Activated gamma-delta T cell treated with anti-CD3 and anti-CD28 coated beads, Interleukin-2, amount 50 U/mL, for 16 hours (primary cell): ENCODE measurements around the gene FHIP1B.
"Not testable (repeated sequence)": the region's sequence is repeated elsewhere in the genome, so short reads cannot be mapped to it uniquely, and the experiment has no call there.

Source experiments
- DNase-seq: peaks from one replicate; pipeline ENCODE4 v3.0.0-alpha.2; 2020; ENCODE audit warnings: low read depth

The FHIP1B gene

DNA sequence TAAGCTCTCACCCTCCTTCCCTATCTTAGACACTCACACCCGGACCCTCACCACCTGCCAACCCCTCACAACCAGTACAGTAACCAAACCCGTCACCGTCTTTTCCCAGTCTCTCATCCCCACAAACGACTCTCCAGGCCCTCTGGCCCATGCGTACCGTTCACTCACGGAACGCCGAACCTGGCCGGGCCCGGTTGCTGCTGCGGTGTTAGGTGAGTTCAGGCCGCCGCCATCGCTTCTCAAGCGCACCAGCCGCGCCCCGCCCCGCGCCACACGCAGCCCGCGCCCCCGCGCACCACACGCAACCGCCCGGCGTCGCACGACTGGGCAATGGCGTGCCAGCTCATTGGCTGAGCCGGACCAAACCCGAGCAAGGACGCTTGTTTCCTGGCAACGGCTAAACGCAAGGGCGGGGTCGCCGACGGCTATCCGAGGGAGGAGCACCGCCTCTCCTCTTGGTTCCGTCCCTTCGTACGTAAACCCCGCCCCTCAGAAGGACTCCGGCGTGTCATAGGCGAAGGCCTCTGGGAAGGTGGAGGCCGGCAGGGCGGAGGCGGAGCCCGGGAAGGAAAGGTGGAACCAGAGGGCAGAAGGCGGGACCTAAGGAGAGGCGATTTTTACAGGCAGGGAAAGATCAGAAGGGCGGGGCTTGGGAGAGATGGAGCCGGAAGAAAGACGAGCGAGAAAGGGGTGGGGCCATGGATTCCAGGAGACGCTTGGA, at the start of gene FHIP1B:
FHIP1B (minus strand) TSS at position 250 of the 721 bp plus-strand sequence. CDS start 10,120 bp downstream, outside the sequence.
- peak; percentile 99 for DNase-seq

DNA sequence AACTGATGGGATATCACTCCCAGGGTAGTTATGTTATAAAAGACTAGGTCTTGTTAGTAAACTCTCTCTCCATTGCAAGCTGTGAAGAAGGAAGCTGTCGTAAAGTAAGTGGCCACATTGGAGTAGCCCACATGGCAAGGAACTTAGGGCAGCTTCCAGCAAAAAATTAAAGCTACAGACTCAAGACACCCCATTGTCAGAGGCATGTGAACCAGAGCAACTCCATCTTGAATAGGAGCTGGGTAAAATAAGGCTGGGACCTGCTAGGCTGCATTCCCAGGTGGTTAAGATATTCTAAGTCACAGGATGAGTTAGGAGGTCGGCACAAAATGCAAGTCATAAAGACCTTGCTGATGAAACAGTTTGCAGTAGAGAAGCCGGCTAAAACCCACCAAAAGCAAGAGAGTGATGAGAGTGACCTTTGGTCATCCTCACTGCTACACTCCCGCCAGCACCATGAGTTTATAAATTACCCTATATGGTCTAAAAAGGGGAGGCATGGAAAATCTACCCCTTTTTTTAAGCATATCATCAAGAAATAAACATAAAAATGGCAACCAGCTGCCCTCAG, 49.1 kb upstream of the FHIP1B start:
- DNase-seq = no peak

DNA sequence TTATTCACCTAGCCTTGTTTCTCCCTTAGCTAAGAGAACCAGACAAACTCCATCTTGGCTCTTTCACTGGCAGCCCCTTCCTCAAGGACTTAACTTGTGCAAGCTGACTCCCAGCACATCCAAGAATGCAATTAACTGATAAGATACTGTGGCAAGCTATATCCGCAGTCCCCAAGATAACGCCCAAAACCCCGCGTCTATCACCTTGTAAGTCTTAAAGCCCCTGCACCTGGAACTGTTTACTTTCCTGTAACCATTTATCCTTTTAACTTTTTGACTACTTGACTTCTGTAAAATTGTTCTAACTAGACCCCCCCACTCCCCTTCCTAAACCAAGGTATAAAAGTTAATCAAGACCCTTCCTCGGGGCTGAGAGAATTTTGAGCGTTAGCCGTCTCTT, 46.4 kb upstream of the FHIP1B start:
- DNase-seq = not testable (repeated sequence)

DNA sequence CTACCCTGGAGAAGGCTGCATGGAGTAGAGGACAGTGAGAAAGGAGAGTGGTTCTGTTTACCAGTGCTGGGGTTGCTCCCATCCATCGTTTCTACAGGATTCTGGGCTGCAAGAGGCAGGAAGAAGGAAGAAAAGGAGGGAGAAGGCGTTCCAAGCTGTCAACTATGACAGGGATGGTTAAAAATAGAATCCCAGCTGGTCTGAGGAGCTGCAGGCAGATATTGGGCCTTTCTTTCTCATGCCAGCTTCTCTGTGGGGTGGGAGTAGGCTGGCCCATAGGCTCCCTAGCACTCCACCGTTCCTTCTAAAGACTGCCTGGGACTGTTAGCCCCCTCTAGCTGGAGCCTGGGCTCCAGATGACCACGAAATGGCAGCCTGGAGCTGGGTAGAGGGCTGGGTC, 38.8 kb upstream of the FHIP1B start:
- DNase-seq = no peak

DNA sequence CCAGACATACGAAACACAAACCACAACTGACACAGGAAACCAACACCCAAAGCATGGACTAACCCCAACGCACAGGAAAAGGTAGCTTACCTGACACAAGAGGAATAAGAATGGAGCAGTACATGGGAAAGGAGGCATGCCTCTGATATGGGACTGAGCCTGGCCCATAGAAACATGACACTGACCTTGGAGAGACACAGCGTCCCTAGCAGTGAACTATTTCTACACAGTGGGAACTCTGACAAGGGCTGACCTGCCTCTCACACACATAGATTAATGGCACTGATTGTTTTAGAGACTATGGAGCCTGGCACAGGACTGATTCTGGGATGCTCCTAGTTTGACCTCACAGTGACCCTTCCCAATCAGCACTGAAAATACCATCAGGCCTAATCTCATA, 37.2 kb upstream of the FHIP1B start:
- no peak for DNase-seq

DNA sequence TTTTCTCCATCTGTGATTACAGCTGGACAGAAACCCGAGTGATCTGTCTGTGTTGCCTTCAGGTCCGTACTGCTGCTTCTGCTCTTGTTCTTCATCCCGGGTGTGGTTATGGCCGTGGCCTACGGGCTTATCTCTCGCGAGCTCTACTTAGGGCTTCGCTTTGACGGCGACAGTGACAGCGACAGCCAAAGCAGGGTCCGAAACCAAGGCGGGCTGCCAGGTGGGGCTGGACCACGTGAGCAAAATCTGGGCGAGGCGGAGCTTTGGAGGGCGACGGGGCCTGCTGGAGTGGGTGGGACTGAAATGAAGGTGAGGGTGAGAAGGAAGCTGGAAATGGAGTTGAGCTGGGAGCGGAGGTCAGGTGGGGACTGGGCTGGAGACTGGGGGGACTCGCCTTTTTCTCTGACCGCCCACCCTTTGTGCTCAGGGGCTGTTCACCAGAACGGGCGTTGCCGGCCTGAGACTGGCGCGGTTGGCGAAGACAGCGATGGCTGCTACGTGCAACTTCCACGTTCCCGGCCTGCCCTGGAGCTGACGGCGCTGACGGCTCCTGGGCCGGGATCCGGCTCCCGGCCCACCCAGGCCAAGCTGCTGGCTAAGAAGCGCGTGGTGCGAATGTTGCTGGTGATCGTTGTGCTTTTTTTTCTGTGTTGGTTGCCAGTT, 36.3 kb upstream of the FHIP1B start:
- DNase-seq = no peak

DNA sequence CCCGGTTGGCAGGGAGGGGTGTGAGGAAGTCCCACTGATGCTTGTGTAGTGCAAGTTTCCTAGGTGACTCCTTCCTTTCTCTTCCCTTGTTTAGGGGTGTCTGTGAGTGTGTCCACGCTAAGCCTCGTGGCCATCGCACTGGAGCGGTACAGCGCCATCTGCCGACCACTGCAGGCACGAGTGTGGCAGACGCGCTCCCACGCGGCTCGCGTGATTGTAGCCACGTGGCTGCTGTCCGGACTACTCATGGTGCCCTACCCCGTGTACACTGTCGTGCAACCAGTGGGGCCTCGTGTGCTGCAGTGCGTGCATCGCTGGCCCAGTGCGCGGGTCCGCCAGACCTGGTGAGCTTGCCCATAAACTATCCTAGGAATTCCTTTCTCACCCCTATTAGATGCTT, 35.6 kb upstream of the FHIP1B start:
- DNase-seq = no peak

DNA sequence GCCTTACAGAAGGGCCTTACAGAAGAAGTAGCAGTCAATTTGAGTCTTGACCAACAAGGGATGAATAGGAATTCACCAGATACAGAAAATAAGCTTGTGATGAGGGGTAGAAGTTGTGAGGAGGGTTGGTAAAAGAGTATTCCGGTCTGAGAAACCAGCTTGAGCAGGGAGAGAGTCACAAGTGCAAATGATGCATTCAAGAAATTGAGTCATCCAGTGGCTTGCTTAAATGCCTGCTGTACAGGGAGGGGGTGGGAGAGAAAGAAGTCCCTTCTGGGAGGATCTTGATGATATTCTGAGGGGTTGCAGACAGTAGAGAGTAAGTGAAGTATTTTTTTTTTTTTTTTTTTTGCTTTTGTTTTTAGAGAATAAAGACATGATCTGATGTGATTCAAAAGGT, 34.4 kb upstream of the FHIP1B start:
- DNase-seq = no peak

DNA sequence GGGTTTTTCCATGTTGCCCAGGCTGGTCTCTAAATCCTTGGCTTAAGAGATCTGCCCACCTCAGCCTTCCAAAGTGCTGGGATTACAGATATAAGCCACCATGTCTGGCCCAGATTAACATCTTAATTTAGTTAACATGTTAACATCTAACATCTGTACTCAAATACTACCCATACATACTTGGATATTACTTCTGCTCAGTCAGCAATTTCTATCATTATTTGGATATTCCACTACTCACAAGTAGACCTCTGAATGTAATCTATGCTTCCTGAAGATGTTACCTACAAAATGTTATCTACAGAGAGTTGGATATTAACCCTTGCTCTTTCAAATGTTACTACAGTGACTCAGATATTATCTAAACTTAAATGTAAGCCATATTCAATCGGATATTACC, 29.2 kb upstream of the FHIP1B start:
- no peak for DNase-seq

DNA sequence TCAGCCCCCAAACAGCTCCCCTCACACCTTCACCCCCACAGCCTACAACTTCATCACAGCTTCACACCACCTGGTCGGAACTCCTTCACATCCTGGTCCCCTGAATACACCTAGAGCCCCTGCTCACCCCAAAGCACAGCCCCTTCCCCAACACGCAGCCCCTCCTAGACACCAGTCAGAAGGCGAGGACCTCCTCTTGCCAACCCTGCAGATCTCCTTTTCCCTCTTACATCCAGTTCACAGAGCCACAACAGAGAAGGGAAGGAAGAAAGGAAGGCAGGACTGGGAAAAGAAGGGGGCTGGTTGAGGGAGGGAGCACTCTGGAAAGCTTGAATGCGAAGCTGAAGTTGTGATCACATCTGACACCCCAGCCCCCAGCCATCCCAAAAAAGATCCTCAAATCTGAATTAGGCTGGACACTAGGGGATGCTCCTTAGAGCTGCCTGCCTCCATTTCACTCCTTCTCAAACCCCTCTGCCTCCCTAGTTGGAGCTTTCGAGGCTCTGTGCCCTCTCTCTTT, 25.8 kb upstream of the FHIP1B start:
- DNase-seq = no peak

DNA sequence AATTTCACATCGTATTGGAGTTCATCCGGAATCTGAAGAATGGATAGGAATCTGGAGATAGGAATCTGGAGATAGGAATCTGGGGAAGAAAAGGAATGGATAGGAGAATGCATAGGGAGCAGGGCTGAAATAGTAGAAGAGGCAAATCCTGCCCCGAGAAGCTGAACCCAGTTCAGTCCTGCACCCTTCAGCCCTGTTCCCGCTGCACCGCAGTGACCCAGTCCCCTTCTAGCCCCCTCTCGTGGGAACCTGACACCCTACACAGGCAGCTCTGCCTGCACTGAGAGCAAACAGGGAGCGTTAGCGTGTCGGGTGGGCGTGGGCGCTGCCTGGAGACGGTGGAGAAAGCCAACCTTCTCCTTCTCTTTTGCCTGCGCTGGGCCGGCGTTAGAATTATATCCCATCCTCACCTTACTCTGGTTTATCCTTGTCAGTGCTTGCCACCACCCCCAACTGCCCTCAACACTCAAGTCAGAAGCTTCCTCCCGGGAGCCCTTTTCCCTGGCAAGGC, 24.2 kb upstream of the FHIP1B start:
- no peak for DNase-seq

DNA sequence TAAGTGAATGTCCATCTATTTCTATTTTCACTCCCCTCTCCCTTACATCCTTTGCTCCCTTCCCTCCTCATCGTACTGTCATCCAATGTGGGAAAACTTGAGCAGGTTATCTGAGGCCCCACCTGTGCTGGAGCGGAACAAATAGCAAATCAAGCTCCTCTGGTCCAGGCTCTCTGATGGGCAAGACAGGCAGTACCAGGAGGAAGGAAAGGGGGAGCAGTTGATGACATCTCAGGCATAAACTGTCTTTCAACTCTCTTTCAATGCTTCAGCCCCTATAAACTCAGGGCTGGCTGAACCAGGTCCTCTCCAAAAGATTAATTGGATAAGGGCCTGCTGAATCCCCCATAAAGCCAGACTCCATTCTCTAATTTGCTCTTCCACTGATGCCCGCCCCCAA, 23.7 kb upstream of the FHIP1B start:
- no peak for DNase-seq

DNA sequence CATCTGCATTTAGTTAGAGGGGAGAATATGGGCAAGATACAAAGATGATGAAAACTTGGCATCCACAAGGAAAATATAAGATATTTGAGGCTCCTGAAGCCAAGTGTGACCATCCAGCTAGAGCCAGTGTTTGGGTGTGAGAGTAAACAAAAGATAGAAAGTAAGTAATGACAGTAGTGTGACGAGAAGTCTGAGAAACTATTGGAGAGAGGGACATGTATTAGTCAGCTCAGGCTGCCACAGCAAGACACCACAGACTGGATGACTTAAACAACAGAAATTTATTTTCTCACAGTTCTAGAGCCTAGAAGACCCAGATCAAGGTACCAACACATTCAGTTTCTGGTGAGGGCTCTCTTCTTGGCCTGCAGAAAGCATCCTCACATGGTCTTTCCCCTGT, 18.8 kb upstream of the FHIP1B start:
- no peak for DNase-seq

DNA sequence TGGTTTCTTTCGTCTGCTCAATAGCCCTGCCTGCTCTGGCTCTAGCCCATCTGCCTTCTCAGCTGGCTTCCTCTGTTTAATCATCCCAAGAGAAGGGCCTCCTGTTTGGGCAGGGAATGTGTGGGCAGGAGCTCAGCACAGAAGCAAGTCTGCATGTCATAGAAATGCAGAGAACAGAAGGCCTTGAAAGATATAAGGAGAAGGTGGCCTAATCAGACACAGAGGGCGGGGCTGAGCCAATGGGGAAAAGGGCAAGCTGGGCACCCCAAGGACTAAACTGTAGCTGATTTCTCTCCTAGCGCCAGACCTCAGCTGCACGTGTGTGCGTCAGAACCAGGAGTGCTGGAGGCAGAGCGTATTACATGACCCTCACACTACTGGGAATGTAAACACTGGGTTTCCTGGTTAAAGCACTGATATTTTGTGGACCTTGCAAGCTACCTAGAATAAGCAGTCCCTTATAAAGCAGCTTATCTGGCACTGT, 17.6 kb upstream of the FHIP1B start:
- no peak for DNase-seq

DNA sequence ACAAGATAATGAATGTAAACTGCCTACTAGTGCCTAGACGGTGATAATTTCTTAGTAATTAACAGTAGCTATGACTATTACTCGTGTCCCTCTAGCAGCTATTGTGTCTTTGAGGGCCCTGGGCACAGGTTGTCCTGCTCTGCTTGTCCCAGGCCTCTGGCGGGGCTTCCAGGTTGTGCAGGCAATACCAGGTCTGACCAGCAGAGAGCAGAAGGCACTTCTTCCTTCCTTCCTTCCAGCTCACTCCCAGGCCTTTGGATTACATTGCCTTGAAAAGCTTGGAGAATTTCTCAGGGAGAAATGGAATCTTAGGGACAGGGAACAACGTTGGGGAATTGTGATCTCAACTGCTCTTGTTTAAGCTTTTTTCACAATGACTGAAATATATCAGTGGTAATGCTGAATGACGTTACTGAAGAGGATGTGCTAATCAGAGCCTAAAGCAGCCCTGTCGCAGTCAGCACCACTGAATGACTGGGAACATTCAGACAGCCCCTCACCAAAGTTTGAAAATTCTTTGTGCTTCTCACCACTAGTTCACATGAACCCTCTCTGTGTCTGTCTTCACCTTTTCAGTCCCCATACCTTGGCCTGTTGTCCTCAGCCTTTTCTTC, 16.8 kb upstream of the FHIP1B start:
- DNase-seq = no peak

DNA sequence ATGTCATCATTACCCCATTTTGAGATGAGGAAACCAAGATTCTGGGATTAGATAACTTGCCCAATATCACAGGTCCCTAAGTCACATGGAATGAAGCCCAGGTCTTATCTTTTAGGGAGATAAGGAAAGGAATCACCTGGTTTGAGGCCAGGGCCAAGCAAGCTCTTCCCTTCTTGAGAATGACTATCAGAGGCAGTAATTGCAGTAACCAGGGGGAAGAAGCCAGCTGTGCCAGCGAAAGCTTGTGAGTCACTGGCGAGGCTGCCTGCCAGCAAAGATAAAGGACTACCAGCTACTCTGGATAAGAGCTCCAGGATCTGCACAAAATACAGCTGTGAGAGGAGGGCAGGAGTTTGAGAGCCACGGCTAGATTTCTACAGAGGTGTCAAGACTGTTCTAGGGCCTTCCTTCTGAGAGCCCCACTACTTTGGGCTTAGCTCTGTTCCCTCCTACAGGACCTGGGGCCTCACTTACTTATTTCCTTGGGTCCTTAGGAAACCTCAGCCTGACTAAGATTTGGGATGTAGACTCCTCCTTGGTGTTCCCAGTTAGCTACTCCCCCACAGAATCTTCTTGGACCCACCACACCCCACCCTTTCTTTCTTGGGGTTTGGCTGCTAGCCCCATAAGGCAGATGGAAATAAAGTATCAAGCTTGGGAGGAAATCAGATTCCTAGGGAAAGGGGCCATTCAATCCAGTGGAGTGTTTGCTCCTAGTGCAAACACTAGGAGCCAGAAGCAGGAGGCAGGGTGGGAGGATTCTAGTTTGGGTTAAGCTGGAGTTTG, 15.5 kb upstream of the FHIP1B start:
- no peak for DNase-seq

DNA sequence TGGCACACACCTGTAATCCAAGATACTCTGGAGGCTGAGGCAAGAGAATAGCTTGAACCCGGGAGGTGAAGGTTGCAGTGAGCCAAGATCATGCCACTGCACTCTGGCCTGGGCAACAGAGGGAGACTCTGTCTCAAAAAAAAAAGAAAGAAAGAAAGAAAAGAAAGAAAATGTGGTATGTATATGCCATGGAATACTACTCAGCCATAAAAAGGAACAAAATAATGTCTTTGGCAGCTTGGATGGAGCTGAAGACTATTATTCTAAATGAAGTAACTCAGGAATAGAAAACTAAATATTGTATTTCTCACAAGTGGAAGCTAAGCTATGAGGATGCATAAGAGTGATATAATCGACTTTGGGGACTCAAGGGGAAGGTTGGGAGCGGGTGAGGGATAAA, 14.5 kb upstream of the FHIP1B start:
- not testable (repeated sequence) for DNase-seq

DNA sequence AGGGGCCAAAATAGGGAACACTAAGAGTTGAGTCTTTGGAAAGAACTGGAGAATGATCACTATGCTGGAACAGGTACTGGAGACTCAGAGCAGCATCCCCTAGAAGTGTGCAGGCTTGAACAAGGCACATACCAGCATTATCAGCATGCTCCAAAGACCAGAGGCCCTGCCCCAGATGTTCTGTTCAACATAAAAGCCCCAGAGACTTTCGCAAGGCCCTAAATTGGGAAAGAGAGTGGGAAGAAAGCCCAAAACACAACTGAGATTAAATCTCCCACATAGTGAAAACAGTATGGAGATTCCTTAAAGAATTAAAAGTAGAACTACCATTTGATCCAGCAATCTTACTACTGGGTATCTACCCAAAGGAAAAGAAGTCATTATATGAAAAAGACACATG, 13.8 kb upstream of the FHIP1B start:
- no peak for DNase-seq

DNA sequence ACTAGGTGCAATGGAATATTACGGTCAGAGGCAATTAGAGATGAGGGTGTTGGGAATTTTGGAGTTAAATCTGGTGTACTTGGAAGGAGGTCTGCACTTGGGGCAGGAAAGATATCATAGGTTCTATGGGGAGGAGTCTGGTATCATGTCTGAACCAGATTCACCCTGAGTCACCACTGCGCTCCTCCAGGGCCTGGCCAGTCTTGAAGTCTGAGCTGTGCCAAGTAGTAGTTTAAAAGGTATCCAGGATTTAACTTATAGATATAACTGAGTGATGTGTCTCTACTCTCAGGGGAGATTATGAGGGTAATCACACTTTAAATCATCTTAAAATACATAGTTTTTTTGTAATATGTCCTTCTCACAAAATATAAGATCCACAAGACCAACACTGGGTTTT, 11.1 kb upstream of the FHIP1B start:
- DNase-seq = no peak

DNA sequence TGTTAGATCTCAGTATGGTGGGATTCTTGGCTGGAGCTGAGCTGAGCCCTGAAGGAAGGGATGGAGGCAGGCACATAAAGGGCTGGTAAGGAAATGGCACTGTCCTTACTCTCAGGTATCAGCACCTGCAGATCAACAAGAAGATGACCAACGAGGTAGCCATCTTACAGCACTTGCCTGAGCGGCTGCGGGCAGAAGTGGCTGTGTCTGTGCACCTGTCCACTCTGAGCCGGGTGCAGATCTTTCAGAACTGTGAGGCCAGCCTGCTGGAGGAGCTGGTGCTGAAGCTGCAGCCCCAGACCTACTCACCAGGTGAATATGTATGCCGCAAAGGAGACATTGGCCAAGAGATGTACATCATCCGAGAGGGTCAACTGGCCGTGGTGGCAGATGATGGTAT, 6.9 kb upstream of the FHIP1B start:
- no peak for DNase-seq

DNA sequence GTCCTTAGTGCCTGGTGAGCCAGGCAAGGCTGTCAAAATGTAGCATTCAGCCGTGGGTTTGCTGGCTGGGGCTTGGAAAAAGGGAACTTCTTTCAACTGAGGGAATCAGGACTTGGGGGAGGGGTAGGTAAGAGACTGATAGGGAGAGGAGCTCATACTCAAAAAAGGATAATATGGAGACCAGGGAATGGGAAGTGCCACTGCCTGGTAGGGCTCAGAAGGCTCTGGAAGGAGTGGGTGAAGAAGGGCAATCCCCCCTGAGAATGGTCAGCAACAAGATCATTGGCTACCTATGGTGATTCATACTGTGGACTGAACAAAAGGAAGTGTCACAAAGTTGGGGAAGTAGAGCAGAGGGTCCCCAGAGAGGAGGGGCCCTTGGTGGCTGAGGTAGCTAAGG, 6.3 kb upstream of the FHIP1B start:
- DNase-seq = no peak

DNA sequence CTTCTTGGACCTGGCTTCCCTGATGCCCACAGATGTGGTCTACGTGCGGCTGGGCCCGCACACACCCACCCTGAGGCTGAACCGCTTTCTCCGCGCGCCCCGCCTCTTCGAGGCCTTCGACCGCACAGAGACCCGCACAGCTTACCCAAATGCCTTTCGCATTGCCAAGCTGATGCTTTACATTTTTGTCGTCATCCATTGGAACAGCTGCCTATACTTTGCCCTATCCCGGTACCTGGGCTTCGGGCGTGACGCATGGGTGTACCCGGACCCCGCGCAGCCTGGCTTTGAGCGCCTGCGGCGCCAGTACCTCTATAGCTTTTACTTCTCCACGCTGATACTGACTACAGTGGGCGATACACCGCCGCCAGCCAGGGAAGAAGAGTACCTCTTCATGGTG, 5.7 kb upstream of the FHIP1B start:
- no peak for DNase-seq
